Mammary epithelial cell (primary cell): ENCODE data around the gene IQCK.

Source experiments
- CTCF ChIP-seq, 2 donors: IDR thresholded peaks in 1 of 2; conservative IDR thresholded peaks in 1 of 2; 2 replicates each; pipeline ENCODE4 v1.5.1; 2011 to 2012; ENCODE audit warnings: inconsistent platforms in 2 of 2, low read length in 2 of 2, mild to moderate bottlenecking in 2 of 2, control low read depth in 1 of 2, low read depth in 1 of 2; ENCODE audit not compliant: insufficient read depth in 1 of 2; ENCODE audit errors: extremely low read depth in 1 of 2
- EZH2 ChIP-seq: IDR thresholded peaks from 2 replicates; pipeline ENCODE4 v1.6.1; 2012; ENCODE audit warnings: low read length, inconsistent platforms, borderline replicate concordance

- no peak for TF ChIP-seq CTCF (conservative IDR thresholded peaks at IDR 0.05 in 1 of 2, IDR thresholded peaks at IDR 0.05 in 1 of 2; ENCODE audit: extremely low read depth in 1 of 2, insufficient read depth in 1 of 2, low read depth in 1 of 2, low read length in 2 of 2)
- no peak for TF ChIP-seq EZH2
These were observed 36.0 kb downstream of the IQCK start for GRCh38 chr16:19753815-19754643.
